NCI-H460 (cell line): ENCODE measurements around the gene EN1. TPM values are rescaled to one million over a fixed set of nuclear protein-coding genes. Genes with fewer than 3 reads are reported as not detected.

Experiments used
- DNase-seq: peaks from one replicate; pipeline ENCODE4 v3.0.0-alpha.2; 2016; ENCODE audit warnings: low read depth; ENCODE audit errors: extremely low read depth
- polyA plus RNA-seq: library from polyadenylated mRNA; depleted of rRNA; stranded (reverse); fragments of >200 nt; gene quantifications from 2 replicates; pipeline ENCODE4 v1.2.3, GENCODE V29; 2014; cell fraction: nucleus; rRNA removed
- total RNA-seq: library from RNA; depleted of rRNA; stranded (reverse); fragments of >200 nt; shearing (Covaris generic); gene quantifications from 2 replicates; pipeline ENCODE4 v1.2.3, GENCODE V29; 2014; rRNA removed

EN1 gene
- not detected in 2 replicates for total RNA-seq
- polyA plus RNA-seq, result not detected in 2 replicates

DNA sequence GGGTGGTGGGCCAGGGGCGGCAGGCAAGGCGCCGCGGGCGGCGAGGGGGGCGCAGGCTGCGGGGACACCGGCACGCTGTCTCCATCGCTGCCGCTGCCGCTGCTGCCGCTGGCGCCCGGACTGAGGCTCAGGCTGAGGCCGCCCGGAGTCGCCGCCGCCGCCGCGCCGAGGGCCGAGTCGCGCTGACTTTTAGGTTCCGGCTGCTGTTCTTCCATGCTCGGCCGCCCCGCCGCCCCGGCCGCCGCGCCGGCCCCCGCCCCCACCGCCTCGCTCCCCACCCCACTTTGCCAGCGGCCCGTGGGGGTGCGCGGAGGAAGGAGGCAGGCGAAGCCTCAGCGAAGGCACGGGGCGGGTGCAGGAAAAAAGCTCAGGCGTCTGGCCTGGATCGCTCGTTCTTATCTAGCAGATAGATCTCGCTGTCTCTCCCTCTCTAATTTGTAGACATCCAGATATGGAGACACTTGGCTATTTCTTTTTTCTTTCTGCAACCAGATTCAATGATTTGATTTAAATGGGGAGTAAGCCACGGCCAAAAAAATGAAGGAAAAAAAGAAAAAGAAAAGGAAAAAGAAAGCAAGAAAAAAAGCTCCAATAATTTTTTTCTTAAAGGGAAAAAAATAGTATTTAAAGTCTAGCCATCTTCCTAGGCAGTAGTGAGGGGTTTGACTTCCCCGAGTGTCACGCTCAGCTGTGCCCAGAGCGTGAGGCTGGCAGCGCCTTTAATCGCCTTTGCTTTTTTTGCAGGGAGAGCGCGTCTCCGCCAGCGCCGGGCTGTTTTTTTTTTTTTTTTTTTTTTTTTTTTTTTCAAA, at the start of gene EN1:
EN1 (minus strand) TSS at position 696 of the 809 bp plus-strand sequence; CDS start at position 215, 481 bp downstream.
- DNase-seq, result no peak

DNA sequence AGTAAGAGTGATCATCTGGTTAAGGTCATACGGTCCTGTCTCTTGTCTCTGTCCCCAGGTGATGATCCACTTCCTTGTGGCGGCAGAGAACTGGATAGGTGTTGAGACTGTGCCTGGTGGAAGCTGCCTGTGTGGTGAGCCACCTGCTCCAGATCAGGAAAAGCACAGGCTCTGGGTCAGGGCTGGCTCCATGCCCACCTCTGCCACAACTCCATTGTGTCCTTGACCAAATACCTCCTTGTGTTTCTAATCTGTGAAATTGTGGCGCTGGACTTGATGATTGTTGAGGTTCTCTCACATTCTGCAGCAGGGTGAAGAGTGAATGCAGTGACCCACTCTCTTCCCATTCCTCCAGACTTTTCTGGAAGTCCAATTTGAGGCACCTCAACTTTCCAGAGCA, 45.7 kb upstream of the EN1 start:
- no peak for DNase-seq

DNA sequence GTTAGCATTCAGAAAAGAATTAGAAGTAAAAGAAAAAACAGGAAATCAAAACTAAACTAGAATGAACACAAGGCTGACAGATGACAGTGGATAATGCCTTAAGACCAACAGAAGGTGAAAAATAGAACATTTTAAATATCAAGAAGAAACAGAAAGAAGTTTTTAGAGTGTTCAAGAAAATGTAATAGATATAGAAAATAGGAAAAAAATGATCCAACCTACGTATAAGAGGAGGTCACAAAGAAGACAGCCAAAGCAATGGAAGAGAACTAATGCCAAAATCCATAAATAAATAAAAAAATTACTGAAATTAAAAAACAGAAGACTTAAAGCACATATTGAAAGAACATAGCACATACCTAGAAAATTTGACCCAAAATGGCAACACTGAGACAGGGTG, 42.5 kb upstream of the EN1 start:
- no peak for DNase-seq

DNA sequence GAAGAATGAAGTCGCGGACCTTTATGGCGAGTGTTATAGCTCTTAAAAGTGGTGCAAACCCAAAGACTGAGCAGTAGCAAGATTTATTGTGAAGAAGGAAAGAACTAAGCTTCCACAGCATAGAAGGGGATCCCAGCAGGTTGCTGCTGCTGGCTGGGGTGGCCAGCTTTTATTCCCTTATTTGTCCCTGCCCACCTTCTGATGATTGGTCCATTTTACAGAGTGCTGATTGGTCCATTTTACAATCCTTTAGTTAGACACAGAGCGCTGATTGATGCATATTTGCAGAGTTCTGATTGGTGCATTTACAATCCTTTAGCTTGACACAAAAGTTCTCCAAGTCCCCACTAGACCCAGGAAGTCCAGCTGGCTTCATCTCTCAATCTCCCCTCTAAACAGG, 36.3 kb upstream of the EN1 start:
- no peak for DNase-seq

DNA sequence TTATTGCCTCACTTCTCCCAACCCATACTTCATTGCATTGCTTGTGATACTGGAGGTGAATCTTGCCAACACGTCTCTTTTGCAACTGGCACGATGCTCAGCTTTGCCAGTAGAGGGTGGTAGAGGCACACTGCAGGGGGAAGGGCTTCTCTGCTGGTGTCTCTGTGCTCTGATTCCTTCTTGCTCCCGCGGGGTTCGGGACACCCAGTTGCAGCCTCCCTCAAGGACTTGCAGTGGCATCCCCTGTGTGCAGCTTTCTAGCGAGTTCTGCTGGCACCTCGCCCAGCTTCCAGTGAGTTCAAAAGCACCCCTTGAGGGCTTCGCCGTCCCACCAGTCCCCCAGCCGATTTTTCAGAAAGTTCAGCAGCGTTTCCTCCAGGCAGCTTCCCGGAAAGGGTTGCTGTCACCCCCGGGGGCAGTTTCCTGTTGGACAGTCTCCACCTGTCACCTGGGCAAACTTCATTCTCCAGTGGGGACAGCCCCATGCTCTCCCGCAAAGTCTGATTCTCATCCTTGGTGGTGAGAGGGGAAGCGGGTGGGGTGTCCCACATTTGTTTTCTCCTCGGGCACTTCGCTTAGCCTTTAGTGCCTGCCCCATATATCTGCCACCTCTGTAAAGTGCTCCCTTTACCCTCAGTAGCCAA, 35.4 kb upstream of the EN1 start:
- DNase-seq, result peak; percentile 64

DNA sequence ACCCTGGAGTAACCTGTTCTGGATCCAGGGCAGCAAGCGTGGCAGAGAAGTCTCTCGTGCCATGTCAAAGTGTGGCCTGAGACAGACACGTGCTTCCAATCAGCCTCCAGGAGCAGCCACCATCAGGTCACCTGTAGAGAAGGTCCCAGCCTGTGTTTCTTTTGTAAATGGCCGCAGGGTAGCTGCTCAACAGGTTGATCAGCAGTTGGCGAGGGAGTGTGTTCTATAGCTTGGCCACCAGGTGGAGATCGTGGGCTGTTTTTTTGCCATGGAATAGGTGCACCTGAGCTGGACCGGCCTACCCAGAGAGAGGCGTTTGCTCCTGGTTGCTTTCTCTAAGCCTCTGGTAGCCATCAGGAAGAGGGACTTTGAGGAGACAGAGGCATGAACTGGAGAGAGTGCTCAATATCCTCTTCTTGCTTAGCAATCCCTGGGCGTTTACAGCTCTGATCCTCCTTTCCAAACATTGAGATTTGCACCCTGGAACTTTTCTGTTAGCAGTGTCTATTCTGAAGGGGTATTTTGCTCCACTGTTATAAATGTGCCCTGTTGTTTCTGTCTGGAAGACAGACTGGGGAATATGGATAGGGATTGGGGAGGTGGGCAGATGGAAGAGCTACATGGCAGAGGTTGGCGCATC, 34.2 kb upstream of the EN1 start:
- DNase-seq, result peak; percentile 49

DNA sequence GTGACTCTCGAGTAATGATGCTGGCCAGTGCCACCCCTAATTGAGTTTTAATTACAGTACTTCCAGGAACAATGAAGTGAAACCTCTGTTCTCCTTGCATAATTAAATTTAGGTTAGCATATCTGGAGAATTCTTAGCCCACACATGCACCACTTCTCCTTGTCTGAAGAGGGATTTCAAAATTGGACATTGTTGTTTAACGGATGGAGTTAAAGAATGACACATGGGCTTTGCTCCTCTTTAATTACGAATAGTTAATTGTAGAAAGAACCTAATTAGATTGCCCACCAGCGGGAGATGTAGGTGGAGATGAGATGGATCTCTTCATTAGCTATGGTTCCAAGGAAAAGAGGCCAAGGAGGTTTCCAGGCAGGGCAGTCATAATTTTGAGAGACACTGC, 33.1 kb upstream of the EN1 start:
- no peak for DNase-seq

DNA sequence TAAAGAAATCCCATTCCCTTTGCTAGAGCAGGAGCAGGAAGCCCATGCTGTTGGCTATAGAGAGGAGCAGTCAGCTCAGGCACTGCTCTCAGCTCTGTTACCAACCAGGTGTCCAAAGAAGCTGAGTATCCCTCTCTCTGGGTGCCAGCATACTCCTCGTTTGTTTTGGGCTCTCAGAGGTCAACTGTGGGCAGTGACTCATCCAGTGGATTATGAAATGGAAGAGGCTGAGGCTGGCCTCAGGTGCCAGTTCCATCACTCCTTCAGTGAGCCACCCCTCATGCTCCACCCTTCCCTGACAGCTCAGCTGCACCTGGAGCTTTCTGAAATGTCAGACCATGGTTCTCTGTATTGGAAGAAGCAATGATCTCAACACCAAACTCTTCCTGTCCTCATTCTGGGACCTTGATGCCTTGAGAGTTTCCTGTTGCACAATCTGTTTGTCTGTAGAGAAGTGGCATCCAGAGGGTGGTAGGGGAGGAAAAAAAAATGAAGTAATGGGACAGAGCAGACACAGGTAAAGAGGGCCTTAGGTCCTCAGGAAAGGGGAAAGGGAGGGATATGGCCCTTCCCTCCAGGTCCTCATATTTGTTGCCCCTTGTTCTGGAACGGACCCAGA, 31.2 kb upstream of the EN1 start:
- no peak for DNase-seq

DNA sequence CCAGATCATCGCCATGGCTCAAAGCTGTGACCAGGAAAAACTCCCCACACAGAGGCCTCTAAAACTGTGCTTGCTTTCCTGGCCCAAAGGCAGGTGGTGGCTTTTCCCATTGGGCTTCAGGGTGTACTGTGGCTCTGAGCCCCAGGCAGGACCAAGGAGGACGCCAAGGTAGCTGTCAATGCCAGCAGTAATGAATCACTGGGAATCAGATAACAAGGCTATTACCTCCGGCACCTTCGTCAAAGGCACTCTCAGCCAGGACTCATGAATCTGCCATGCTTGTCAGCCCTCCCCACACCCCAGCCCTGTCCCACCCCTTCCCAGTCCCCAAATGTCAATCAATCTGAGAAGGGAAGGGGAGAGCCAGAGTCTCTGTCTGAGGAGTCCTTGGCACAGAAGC, 27.9 kb upstream of the EN1 start:
- no peak for DNase-seq

DNA sequence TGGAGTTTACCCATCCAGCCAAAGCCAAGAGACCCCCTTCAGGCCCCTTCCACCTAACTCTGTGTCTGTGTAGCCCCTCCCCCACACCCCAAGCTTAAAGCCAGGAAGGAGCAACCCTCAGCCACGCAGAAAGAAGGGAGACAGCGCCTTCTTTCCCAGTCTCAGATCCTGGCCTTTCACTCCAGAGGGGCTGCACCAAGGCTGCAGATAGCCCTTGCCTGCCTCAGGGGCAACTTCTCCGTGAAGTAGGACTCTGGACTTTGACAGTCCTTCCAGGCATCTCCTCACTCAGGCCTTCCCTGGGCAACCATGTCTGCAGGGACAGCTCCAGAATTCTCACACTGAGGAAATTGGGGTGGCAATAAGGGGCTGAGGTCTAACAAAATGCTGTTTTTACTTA, 26.9 kb upstream of the EN1 start:
- no peak for DNase-seq

DNA sequence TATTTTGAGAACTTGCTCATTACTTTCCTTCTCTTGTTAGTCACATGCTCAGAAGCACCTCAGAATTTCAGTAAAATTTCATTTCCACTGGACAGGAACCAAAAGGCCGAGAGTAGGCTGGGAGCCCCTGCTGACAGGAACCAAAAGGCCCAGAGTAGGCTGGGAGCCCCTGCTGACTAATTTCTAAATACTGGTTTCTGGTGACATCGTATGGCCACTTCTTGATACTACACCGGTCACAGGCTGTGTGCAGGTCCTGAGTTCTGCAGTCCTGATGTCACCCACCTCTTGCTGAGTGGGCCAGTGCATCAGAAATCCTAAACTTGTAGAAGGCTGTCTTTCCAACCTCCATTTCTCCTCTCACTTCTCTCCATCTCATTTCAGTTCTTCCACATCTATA, 17.7 kb upstream of the EN1 start:
- peak; percentile 60 for DNase-seq

DNA sequence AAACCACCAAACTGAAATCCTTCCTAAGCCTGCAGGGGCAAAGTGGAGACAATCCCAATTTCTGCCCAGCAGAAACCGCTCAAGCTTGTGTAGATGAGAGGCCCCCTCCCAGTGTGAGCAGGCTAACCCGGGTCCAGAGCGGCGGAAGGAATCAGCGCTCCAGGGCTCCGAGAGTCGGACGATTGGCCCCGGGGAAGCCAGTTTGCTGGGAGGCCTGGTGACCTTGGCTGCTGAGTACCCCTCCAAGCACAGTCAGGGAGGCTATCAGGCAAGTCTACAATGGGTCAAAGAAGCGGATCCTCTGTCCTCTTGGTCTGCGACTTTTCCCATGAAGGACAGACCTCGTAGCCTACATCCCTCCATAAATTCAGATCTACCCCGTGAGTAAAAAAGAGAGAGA, 16.8 kb upstream of the EN1 start:
- DNase-seq, result no peak

DNA sequence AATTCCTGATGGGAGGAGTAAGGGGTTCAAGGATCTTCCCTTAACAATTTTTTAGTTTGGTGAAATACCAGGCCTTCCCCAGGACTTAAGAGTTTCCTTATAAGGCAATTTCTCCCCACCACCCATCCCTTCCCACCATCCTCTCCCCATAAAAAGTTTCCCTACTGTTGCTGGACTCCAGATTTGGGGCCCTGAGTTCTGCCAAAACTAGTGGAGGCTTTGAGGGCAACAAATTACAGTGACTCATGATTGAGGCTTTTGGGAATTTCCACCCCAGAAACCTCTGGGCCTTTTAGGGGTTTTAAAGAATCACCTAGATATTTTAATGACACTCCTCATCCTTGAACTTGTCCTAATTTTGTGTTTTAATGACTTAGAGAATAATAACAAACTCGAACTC, 14.3 kb upstream of the EN1 start:
- no peak for DNase-seq

DNA sequence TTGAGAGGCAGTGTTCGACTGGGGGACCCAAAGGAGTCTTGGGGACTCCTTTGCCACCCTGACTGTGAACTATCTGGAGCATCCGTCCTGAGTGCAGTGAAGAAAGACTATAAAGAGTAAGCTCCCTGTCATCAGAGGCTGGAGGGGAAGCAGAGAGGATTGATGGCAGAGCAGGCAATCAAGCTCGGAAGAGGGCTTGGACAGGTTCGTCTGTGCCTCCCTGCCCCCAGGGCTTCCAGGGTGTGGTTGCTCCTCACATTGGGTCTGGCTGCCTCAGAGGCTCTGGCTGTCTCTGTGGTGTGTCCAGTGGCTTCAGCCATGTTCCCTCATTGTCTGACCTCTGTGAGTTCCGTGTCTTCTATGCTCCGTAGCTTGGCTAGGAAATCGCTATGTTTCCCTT, 13.8 kb upstream of the EN1 start:
- DNase-seq, result no peak

DNA sequence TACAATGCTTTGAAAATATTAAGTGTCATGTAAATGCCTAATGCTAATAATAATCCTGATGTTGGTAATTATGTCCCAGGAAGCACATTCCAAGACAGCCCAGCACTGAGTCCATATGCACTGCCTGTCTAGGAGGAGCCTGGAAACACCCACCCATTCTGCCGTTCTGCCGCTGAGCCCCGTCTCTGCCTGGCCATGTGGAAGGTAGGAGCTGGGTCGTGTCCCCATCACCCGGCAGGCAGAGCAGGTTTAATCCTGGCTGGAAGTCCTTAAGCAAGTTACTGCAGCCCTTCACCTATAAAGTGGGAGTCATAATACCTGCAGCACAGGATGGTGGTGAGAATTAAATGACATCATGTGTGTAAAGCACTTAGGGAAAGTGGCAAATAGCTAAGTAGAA, 13.1 kb upstream of the EN1 start:
- DNase-seq, result no peak

DNA sequence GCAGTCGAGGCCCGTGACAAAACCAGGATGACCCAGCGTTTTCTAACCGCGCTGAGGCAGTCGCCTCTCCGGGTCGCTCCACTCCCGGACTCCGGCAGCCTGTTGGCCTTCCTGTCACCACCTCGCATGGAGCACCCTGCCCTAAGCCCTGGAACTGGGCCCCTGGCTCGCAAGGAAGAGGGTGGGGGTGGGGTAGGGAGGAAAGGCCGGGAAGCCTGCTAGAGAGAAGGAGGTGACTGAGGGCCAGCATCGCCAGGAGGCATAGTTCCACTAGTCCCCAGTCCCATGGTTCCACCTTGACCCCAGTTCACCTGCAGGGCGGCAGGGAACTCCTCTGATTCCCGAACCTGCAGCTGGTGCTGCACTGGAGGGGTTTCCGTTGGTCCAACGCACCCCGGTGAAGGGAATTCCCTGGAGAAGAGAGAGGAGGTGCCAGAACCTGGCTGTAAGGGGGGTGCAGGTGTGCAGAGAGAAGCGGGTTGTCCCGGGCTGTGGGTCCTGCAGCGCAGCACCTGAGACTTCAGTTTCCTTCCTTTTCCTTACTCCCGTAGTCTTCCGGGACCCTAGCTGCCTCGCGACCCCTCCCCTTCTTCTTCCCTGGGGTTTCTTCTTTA, 11.8 kb upstream of the EN1 start:
- no peak for DNase-seq

DNA sequence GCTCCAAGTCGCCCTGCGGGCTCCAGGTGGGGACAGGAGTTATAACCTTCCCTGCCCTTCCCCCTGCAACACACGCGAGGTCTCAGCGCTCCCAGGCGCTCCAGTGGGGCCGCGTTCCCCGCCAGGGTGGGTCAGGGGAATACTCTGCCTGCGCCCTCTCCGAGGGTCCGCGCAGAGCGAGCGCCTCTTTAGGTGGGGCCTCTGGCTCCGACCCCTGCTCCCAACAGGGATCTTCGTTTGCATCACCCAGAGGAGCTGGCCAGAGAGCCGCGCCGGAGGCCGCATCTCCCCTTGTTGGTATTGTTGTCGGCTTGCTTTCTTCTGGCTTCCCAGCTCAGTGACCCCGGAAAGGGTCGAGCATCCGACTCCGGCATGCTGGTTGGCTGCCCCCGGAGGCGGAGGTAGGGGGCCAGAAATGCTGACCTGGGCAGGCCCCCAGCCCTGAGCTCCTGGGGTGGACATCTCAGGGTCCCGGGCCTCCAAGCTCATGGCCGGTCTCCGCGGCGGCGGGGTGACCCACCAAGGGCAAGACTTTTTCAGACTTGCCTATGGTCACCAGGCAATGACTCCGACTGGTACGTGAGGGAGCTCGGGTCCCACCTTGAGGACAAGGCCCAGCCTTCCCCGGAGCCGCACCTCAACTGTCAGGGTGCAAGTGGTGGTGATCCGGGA, 11.2 kb upstream of the EN1 start:
- no peak for DNase-seq

DNA sequence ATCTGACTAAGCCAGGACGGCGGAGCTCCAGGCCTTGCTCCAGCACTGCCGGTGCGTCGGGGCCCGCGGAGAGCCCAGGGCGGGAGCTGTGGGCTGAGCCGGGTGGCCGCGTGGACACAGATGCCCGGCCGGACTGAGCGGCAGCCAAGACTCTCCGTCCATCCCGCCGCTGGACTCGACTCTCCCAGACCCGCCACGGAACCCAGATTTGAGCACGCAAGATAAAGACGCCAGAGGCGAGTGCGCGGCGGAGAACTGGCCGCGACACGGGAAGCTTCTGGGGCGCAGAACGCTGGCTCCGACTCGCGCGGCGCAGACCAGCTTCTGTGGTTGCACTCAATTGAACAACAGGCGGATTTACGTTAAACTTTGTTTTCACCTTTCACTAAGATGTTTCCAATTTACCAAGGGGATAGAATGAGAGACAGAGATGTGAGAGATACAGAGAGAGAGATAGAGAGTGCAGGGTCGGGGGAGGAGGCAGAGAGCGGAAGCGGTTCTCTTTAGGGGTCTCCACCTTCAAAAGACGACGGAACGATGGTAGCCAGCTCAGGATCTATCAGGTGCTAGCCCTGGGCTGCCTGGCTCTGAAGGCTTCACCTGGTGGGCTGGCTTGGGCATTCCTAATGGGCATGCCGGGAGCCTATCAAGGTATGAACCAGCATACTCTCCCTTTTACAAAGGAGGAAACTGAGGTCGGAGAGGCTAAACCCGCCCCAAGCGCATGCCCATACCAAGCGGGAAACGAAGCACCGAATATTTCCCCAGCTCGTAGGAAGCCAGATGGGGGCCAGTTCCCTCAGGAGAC, 10.4 kb upstream of the EN1 start:
- DNase-seq, result no peak

DNA sequence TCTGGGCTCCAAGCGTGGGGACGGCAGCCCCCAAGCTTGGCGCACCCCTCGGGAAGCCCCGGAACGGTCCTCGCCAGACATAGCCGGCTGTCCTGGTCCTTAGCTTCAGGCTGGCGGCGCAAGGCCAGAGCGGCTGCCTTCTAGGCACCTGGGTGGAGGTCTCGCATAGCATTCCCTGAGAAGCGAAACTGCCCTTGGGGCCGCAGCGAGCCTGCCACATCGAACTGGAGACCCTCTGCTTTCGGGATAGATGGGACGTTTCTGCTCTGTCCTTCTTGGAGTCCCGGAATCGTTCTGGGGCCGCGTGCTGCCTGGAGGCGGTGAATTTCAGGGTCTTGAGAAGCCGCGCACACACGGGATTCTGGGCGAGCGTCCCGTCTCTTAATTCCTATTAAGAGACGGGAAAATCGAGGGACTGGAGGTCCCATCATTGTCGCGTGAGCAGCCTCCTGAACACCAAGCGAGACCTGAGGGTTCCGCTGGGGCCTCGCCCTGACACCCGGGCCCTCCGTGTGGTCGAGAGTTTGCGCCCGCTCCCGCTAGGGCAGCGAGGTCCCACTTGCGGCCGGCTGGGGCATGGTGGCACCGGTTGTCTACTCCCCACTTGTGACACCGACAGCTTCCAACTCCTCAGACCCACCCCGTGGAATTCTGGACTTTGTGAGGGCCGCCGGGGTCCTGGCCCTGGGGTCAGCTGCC, 9.7 kb upstream of the EN1 start:
- DNase-seq, result no peak
